ENCODE data around the gene PRKRIP1. TPM values are rescaled to one million over a fixed set of nuclear protein-coding genes. Genes with fewer than 3 reads are reported as not detected.
"Not testable (repeated sequence)": the region's sequence is repeated elsewhere in the genome, so short reads cannot be mapped to it uniquely, and the experiment has no call there.

Gene PRKRIP1
- total RNA-seq, 1 donor from 2014 or later, result 13.8 TPM

GRCh38 chr7:102404005-102404861 lies 8.1 kb downstream of the PRKRIP1 start:
- peak; percentile 17 for DNase-seq (ENCODE audit: low read depth, low spot score)

GRCh38 chr7:102404862-102405188 lies 8.7 kb downstream of the PRKRIP1 start:
- not testable (repeated sequence) for DNase-seq (ENCODE audit: low read depth, low spot score)

- DNase-seq (ENCODE audit: low read depth, low spot score), result no peak
Measured at GRCh38 chr7:102407910-102408309, 11.7 kb downstream of the PRKRIP1 start.

GRCh38 chr7:102408530-102408929 lies 12.4 kb downstream of the PRKRIP1 start:
- DNase-seq (ENCODE audit: low read depth, low spot score), result not testable (repeated sequence)

- no peak for DNase-seq (ENCODE audit: low read depth, low spot score)
Measured at GRCh38 chr7:102409340-102409739, 13.2 kb downstream of the PRKRIP1 start.

GRCh38 chr7:102410123-102410522 lies 14.0 kb downstream of the PRKRIP1 start:
- no peak for DNase-seq (ENCODE audit: low read depth, low spot score)

GRCh38 chr7:102410918-102411317 lies 14.8 kb downstream of the PRKRIP1 start:
- DNase-seq (ENCODE audit: low read depth, low spot score), result no peak

GRCh38 chr7:102412548-102412947 lies 16.4 kb downstream of the PRKRIP1 start:
- no peak for DNase-seq (ENCODE audit: low read depth, low spot score)

- DNase-seq (ENCODE audit: low read depth, low spot score), result no peak
Measured at GRCh38 chr7:102413091-102413490, 16.9 kb downstream of the PRKRIP1 start.

GRCh38 chr7:102413611-102414010 lies 17.4 kb downstream of the PRKRIP1 start:
- no peak for DNase-seq (ENCODE audit: low read depth, low spot score)

GRCh38 chr7:102415685-102416225 lies 19.6 kb downstream of the PRKRIP1 start:
- DNase-seq (ENCODE audit: low read depth, low spot score), result no peak

- no peak for DNase-seq (ENCODE audit: low read depth, low spot score)
Measured at GRCh38 chr7:102416406-102416805, 20.2 kb downstream of the PRKRIP1 start.

GRCh38 chr7:102417105-102417504 lies 20.9 kb downstream of the PRKRIP1 start:
- no peak for DNase-seq (ENCODE audit: low read depth, low spot score)

GRCh38 chr7:102418592-102418991 lies 22.4 kb downstream of the PRKRIP1 start:
- DNase-seq (ENCODE audit: low read depth, low spot score), result no peak

- DNase-seq (ENCODE audit: low read depth, low spot score), result no peak
Measured at GRCh38 chr7:102421706-102422240, 25.6 kb downstream of the PRKRIP1 start.

- no peak for DNase-seq (ENCODE audit: low read depth, low spot score)
Measured at GRCh38 chr7:102424129-102424551, 28.0 kb downstream of the PRKRIP1 start.

GRCh38 chr7:102424787-102425218 lies 28.6 kb downstream of the PRKRIP1 start:
- no peak for DNase-seq (ENCODE audit: low read depth, low spot score)

GRCh38 chr7:102425639-102426267 lies 29.6 kb downstream of the PRKRIP1 start:
- no peak for DNase-seq (ENCODE audit: low read depth, low spot score)

GRCh38 chr7:102426268-102427018 lies 30.3 kb downstream of the PRKRIP1 start:
- DNase-seq (ENCODE audit: low read depth, low spot score), result no peak

GRCh38 chr7:102427019-102427405 lies 30.8 kb downstream of the PRKRIP1 start:
- no peak for DNase-seq (ENCODE audit: low read depth, low spot score)

- no peak for DNase-seq (ENCODE audit: low read depth, low spot score)
Measured at GRCh38 chr7:102429141-102429899, 33.2 kb downstream of the PRKRIP1 start.

Measured in pulmonary artery endothelial cell (primary cell).